ENCODE measurements around the gene PCDH12.

DNA sequence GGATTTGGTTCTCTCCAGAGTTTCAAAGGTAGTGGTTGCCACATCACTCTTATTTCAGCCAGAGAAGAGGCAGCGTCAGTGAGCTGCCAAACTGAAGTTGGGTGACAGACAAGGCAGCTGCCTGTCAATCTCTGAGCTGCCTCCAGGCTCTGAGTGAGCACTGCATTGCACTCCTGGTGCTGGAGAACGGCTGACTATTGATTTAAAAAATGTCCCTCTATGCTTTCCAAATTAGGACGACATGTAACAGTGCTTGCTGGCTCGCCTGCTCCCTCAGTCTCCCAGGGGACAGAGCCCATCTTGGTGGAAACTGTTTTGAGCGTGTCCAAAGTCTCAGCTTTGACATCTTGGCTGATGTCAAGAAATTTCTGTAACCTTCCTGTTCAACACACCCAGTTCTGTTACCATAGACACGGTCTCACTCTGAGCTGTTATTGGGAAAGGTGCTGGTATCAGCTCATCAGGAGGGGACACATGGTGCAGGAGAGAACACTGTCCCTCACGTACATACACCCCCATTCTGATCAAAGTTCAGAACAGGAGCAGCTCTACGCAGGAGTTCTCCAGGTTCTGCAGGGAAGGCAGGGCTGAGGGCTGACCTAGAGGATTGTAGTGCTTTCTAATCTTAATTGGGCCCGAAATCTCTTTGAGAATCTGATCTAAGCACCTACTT, 15.7 kb downstream of the PCDH12 start:
- TF ChIP-seq, protein P1, sequence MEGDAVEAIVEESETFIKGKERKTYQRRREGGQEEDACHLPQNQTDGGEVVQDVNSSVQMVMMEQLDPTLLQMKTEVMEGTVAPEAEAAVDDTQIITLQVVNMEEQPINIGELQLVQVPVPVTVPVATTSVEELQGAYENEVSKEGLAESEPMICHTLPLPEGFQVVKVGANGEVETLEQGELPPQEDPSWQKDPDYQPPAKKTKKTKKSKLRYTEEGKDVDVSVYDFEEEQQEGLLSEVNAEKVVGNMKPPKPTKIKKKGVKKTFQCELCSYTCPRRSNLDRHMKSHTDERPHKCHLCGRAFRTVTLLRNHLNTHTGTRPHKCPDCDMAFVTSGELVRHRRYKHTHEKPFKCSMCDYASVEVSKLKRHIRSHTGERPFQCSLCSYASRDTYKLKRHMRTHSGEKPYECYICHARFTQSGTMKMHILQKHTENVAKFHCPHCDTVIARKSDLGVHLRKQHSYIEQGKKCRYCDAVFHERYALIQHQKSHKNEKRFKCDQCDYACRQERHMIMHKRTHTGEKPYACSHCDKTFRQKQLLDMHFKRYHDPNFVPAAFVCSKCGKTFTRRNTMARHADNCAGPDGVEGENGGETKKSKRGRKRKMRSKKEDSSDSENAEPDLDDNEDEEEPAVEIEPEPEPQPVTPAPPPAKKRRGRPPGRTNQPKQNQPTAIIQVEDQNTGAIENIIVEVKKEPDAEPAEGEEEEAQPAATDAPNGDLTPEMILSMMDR (IDR thresholded peaks at IDR 0.05), result no peak
- TF ChIP-seq POLR2A (IDR thresholded peaks at IDR 0.05), result no peak
